ENCODE results near the gene SMAD9.

The SMAD9 gene

DNA sequence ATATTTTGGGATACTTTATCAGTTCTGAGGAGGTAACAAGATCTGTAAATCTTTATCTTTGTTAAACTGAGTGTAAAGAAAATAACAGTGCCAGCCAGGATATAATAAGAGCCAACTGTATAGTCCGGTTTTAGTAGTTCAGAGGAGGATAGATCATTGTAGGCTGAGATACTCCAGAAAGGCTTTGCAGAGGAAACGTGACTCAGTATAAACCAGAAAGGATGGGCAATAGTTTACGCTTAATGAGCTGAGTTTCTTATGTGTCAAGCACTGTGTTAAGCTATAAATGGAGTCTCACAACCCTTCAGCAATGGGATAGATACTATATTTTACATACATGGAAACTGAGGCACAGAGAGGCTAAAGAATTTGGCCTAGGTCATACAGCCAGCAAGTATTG lies 97.3 kb downstream of the SMAD9 start:
- no peak overlapping the region for H3K9ac ChIP-seq (ENCODE audit: low read length in 5 of 5)
- peaks cover 10 to 29% (median 25%) of the 10 kb centered on the region in 5 donors for H3K4me1 ChIP-seq (ENCODE audit: control insufficient read depth in 5 of 5, insufficient read depth in 5 of 5, low read length in 5 of 5)
- H3K27ac ChIP-seq (ENCODE audit: low read depth, low read length): no peak overlapping the region
- no peak overlapping the region for H3K4me3 ChIP-seq (ENCODE audit: low read depth in 1 of 5, low read length in 5 of 5)
- no peaks in the 10 kb centered on the region for H3K9me3 ChIP-seq (ENCODE audit: control insufficient read depth in 5 of 5, low read length in 5 of 5)
- peaks cover 0 to 14% (median 8%) of the 10 kb centered on the region in 5 donors for H3K36me3 ChIP-seq (ENCODE audit: control insufficient read depth in 5 of 5, insufficient read depth in 5 of 5, low read length in 5 of 5)
- H3K27me3 ChIP-seq (ENCODE audit: control insufficient read depth in 5 of 5, insufficient read depth in 4 of 5, low read length in 5 of 5): no peaks in the 10 kb centered on the region

DNA sequence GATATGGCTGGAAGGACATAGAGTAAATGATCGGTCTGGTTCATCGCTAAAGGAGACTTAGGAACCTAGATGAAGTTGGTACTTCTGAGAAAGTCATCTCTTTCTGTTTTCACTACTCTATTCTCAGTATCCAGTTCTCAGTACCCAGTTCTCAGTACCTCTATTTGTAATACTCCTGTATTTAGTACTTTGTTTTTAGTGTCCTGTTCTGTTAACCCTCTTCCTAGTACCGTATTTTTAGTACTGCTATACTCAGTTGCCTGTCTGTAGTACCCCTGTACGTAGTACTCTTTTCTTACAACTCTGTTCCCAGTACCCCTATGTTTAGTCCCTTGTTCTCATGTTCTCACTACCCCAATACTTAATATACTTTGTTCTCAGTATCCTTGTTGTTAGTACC lies 99.8 kb downstream of the SMAD9 start:
- H3K4me3 ChIP-seq (ENCODE audit: low read depth in 1 of 5, low read length in 5 of 5): peak overlapping the region; percentile 76 to 86 (median 81)
- peak overlapping the region; percentile 10 to 91 (median 83) for H3K9ac ChIP-seq (ENCODE audit: low read length in 5 of 5)
- H3K36me3 ChIP-seq (ENCODE audit: control insufficient read depth in 5 of 5, insufficient read depth in 5 of 5, low read length in 5 of 5): peaks cover 0 to 6% (median 0%) of the 10 kb centered on the region in 5 donors
- peaks cover 10 to 29% (median 25%) of the 10 kb centered on the region in 5 donors for H3K4me1 ChIP-seq (ENCODE audit: control insufficient read depth in 5 of 5, insufficient read depth in 5 of 5, low read length in 5 of 5)
- no peaks in the 10 kb centered on the region for H3K27me3 ChIP-seq (ENCODE audit: control insufficient read depth in 5 of 5, insufficient read depth in 4 of 5, low read length in 5 of 5)
- H3K9me3 ChIP-seq (ENCODE audit: control insufficient read depth in 5 of 5, low read length in 5 of 5): no peaks in the 10 kb centered on the region
- peak overlapping the region; percentile 55 for H3K27ac ChIP-seq (ENCODE audit: low read depth, low read length)

DNA sequence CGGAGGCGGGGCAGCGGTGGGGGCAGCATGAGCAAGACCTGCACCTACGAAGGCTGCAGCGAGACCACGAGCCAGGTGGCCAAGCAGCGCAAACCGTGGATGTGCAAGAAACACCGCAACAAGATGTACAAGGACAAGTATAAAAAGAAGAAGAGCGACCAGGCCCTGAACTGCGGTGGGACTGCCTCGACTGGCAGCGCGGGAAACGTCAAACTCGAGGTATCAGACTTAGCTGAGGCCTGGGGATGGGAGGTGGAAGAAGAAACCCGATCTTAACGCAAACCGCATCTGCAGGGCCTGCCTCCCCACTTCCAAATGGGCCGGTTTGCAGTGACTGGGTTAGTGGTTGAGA lies 100.3 kb downstream of the SMAD9 start:
- Histone ChIP-seq H3K27me3 (ENCODE audit: control insufficient read depth in 5 of 5, insufficient read depth in 4 of 5, low read length in 5 of 5) (no peaks in the 10 kb centered on the region), H3K4me1 (ENCODE audit: control insufficient read depth in 5 of 5, insufficient read depth in 5 of 5, low read length in 5 of 5) (peaks cover 10 to 29% (median 25%) of the 10 kb centered on the region in 5 donors), H3K36me3 (ENCODE audit: control insufficient read depth in 5 of 5, insufficient read depth in 5 of 5, low read length in 5 of 5) (peaks cover 0 to 6% (median 0%) of the 10 kb centered on the region in 5 donors), H3K4me3 (ENCODE audit: low read depth in 1 of 5, low read length in 5 of 5) (peak overlapping the region; percentile 76 to 86 (median 81)), H3K9me3 (ENCODE audit: control insufficient read depth in 5 of 5, low read length in 5 of 5) (no peaks in the 10 kb centered on the region), H3K9ac (ENCODE audit: low read length in 5 of 5) (peak overlapping the region; percentile 64 to 91 (median 83)), H3K27ac (ENCODE audit: low read depth, low read length) (peak overlapping the region; percentile 55)

DNA sequence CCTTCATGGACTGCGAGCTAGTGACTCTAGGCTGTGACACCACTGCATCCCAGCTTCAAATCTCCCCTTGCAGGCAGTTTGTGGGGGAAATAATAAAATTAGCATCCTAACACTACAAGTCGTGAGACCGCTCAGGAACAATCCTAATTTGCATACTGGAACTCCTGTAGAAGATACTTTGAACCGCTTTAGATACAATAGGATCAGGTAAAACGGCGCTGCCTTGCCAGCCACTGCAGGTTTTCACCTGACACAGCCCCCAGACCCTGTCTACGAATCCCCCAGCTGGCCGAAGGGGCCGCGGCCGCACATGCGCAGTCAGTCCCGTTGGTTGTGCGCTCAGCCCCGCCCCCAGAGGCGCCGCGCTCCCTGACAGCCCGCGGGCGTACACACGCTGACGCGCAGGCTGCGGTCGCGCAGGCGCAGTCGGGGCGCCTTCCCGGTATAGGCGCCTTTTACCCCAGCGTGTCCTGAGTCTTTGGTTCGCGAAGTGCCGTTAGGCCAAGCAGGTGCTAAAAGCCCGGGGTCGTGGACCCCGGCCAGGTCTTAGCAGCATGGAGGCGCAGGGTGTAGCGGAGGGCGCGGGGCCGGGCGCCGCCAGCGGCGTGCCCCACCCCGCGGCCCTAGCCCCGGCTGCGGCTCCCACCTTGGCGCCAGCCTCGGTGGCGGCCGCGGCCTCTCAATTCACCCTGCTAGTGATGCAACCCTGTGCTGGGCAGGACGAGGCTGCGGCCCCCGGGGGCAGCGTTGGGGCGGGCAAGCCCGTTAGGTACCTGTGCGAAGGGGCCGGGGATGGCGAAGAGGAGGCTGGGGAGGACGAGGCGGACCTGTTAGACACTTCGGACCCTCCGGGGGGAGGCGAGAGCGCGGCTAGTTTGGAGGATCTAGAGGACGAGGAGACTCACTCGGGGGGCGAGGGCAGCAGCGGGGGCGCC lies 101.0 kb downstream of the SMAD9 start, which contains the start of gene RFXAP:
Gene RFXAP, plus strand, starts transcription at position 419 of the 935 bp plus-strand sequence. Its CDS starts 136 bp downstream, at position 555.
- Histone ChIP-seq H3K4me1 (ENCODE audit: control insufficient read depth in 5 of 5, insufficient read depth in 5 of 5, low read length in 5 of 5) (peaks cover 10 to 33% (median 27%) of the 10 kb centered on the region in 5 donors), H3K27me3 (ENCODE audit: control insufficient read depth in 5 of 5, insufficient read depth in 4 of 5, low read length in 5 of 5) (no peaks in the 10 kb centered on the region), H3K27ac (ENCODE audit: low read depth, low read length) (peak within 1 kb of the TSS; percentile 55), H3K9me3 (ENCODE audit: control insufficient read depth in 5 of 5, low read length in 5 of 5) (no peaks in the 10 kb centered on the region), H3K4me3 (ENCODE audit: low read depth in 1 of 5, low read length in 5 of 5) (peak within 1 kb of the TSS; percentile 76 to 96 (median 81)), H3K36me3 (ENCODE audit: control insufficient read depth in 5 of 5, insufficient read depth in 5 of 5, low read length in 5 of 5) (peaks cover 0 to 6% (median 0%) of the 10 kb centered on the region in 5 donors), H3K9ac (ENCODE audit: low read length in 5 of 5) (peak within 1 kb of the TSS; percentile 64 to 91 (median 83))

DNA sequence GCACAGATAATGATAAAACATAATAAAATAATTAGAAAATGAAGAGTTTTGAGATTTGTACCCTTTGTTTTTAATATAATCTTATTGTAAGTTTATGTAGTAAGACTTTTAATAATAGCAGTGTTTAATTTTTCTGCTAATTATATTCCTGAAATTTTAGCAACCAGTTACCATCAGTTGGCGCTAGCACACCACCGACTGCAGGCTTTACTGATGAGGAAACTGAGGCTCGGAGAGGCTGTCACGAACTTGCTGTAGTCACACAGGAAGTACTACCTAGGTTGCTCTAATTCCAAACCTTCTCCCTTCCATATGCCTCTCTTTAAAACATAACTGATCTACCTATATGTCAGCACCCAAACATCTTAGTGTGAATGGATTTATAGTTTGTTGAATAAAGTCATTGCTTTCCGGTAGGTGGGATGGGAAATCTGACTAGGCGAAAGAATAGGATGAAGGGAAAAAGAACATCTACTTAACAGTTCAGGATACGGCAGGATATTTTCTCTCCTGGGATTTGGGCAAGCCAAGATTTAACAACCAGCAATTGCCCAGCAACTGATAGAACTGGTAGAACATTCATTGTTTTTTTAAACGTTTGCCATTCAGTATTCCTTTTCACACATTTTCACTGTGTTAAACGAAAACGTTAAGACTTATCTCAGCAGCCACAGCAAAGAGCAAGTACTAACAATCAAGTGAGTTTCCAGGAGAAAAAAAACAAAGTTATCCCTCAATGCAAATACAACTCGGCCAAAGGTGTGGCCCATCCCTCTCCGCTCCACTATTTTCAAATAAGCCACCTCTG lies 101.8 kb downstream of the SMAD9 start:
- H3K27me3 ChIP-seq (ENCODE audit: control insufficient read depth in 5 of 5, insufficient read depth in 4 of 5, low read length in 5 of 5): no peaks in the 10 kb centered on the region
- peak overlapping the region; percentile 55 for H3K27ac ChIP-seq (ENCODE audit: low read depth, low read length)
- H3K9ac ChIP-seq (ENCODE audit: low read length in 5 of 5): peak overlapping the region in 4 of 5 donors; percentile 68 to 91 (median 85)
- peaks cover 0 to 3% (median 0%) of the 10 kb centered on the region in 5 donors for H3K36me3 ChIP-seq (ENCODE audit: control insufficient read depth in 5 of 5, insufficient read depth in 5 of 5, low read length in 5 of 5)
- H3K9me3 ChIP-seq (ENCODE audit: control insufficient read depth in 5 of 5, low read length in 5 of 5): no peaks in the 10 kb centered on the region
- peaks cover 10 to 33% (median 27%) of the 10 kb centered on the region in 5 donors for H3K4me1 ChIP-seq (ENCODE audit: control insufficient read depth in 5 of 5, insufficient read depth in 5 of 5, low read length in 5 of 5)
- peak overlapping the region; percentile 76 to 96 (median 81) for H3K4me3 ChIP-seq (ENCODE audit: low read depth in 1 of 5, low read length in 5 of 5)

DNA sequence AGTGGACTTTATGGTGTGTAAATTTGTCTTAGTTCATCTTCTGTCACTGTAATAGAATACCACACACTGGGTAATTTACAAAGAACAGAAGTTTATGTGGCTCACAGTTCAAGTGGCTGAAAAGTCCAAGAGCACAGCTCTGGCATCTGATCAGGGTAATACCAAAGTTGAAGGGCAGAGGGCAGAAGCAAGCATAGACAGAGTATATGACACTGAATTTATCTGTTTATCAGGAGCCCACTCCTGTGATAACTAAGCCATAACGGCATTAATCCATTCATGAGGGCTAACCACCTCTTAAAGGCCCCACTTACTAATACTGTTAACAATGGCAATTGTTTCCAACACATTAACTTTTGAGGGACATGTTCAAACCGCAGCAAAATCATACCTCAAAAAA lies 105.0 kb downstream of the SMAD9 start:
- H3K4me1 ChIP-seq (ENCODE audit: control insufficient read depth in 5 of 5, insufficient read depth in 5 of 5, low read length in 5 of 5): peaks cover 2 to 21% (median 15%) of the 10 kb centered on the region in 5 donors
- no peaks in the 10 kb centered on the region for H3K36me3 ChIP-seq (ENCODE audit: control insufficient read depth in 5 of 5, insufficient read depth in 5 of 5, low read length in 5 of 5)
- H3K4me3 ChIP-seq (ENCODE audit: low read depth in 1 of 5, low read length in 5 of 5): no peak overlapping the region
- no peak overlapping the region for H3K27ac ChIP-seq (ENCODE audit: low read depth, low read length)
- H3K9ac ChIP-seq (ENCODE audit: low read length in 5 of 5): no peak overlapping the region
- no peaks in the 10 kb centered on the region for H3K9me3 ChIP-seq (ENCODE audit: control insufficient read depth in 5 of 5, low read length in 5 of 5)
- no peaks in the 10 kb centered on the region for H3K27me3 ChIP-seq (ENCODE audit: control insufficient read depth in 5 of 5, insufficient read depth in 4 of 5, low read length in 5 of 5)

DNA sequence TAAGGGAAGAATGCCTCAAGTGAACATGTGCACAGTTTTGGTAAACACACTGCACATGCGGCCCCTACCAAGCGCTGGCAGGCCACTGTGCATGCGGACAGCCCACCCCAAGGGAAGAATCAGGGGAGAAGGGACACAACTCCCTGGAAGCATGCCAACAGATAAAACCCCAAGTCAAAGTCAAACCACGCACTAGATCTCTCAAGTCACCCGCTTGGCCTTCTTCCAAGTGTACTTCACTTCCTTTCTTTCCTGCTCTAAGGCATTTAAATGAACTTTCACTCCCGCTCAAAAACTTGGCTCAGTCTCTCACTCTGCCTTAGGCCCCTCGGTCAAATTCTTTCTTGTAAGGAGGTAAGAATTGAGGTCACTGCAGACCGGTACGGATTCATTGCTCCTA lies 105.6 kb downstream of the SMAD9 start:
- H3K9me3 ChIP-seq (ENCODE audit: control insufficient read depth in 5 of 5, low read length in 5 of 5): no peaks in the 10 kb centered on the region
- no peaks in the 10 kb centered on the region for H3K27me3 ChIP-seq (ENCODE audit: control insufficient read depth in 5 of 5, insufficient read depth in 4 of 5, low read length in 5 of 5)
- H3K4me1 ChIP-seq (ENCODE audit: control insufficient read depth in 5 of 5, insufficient read depth in 5 of 5, low read length in 5 of 5): peaks cover 0 to 15% (median 9%) of the 10 kb centered on the region in 5 donors
- no peak overlapping the region for H3K27ac ChIP-seq (ENCODE audit: low read depth, low read length)
- no peak overlapping the region for H3K9ac ChIP-seq (ENCODE audit: low read length in 5 of 5)
- H3K36me3 ChIP-seq (ENCODE audit: control insufficient read depth in 5 of 5, insufficient read depth in 5 of 5, low read length in 5 of 5): no peaks in the 10 kb centered on the region
- H3K4me3 ChIP-seq (ENCODE audit: low read depth in 1 of 5, low read length in 5 of 5): no peak overlapping the region

DNA sequence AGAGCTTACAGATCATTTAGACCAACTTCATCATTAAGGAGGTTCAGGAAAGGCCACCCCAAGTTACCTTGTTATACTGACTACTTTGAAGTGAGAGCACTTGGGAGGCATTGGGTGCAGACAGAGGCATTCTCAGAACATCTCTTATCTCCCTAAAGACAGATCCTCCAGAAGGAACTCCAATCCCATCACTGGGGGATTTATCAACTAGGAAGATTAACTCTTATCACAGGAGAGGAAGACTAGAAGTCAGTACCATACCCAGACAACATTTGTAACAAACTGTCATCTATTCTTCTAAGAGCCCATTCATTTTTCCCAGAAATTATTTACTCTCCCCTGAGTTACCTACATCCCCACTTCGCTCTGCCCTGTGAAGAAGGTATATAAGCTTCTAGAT lies 106.8 kb downstream of the SMAD9 start:
- no peak overlapping the region for H3K9ac ChIP-seq (ENCODE audit: low read length in 5 of 5)
- no peaks in the 10 kb centered on the region for H3K9me3 ChIP-seq (ENCODE audit: control insufficient read depth in 5 of 5, low read length in 5 of 5)
- H3K4me1 ChIP-seq (ENCODE audit: control insufficient read depth in 5 of 5, insufficient read depth in 5 of 5, low read length in 5 of 5): peaks cover 0 to 8% (median 2%) of the 10 kb centered on the region in 5 donors
- no peaks in the 10 kb centered on the region for H3K27me3 ChIP-seq (ENCODE audit: control insufficient read depth in 5 of 5, insufficient read depth in 4 of 5, low read length in 5 of 5)
- H3K4me3 ChIP-seq (ENCODE audit: low read depth in 1 of 5, low read length in 5 of 5): no peak overlapping the region
- H3K27ac ChIP-seq (ENCODE audit: low read depth, low read length): no peak overlapping the region
- H3K36me3 ChIP-seq (ENCODE audit: control insufficient read depth in 5 of 5, insufficient read depth in 5 of 5, low read length in 5 of 5): no peaks in the 10 kb centered on the region

DNA sequence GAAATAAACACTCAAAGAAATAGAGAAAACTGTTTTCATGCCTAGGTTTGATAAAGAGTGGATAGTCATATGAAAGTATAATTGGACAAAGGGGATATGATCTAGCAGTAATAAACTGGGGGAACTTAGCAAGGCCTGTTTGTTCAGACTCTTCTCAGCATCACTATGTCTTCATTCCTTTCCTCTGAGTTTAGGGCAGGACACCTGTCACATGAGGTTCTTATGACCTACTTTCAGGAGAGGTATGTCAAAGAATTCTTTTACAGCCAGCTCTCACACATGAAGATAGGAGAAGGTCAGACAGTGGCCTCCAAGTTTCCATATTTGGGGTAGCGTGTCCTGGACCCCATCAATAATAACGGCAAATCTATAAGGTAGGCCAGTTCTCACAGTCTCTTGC lies 112.4 kb downstream of the SMAD9 start:
- Histone ChIP-seq H3K9me3 (ENCODE audit: control insufficient read depth in 5 of 5, low read length in 5 of 5) (no peaks in the 10 kb centered on the region), H3K4me1 (ENCODE audit: control insufficient read depth in 5 of 5, insufficient read depth in 5 of 5, low read length in 5 of 5) (no peaks in the 10 kb centered on the region), H3K27me3 (ENCODE audit: control insufficient read depth in 5 of 5, insufficient read depth in 4 of 5, low read length in 5 of 5) (no peaks in the 10 kb centered on the region), H3K27ac (ENCODE audit: low read depth, low read length) (no peak overlapping the region), H3K9ac (ENCODE audit: low read length in 5 of 5) (no peak overlapping the region), H3K4me3 (ENCODE audit: low read depth in 1 of 5, low read length in 5 of 5) (no peak overlapping the region), H3K36me3 (ENCODE audit: control insufficient read depth in 5 of 5, insufficient read depth in 5 of 5, low read length in 5 of 5) (no peaks in the 10 kb centered on the region)
